ENCODE results near the gene OR3A2. TPM values are rescaled to one million over a fixed set of nuclear protein-coding genes. Genes with fewer than 3 reads are reported as not detected.
"Not testable (repeated sequence)": the region's sequence is repeated elsewhere in the genome, so short reads cannot be mapped to it uniquely, and the experiment has no call there.

Gene OR3A2
- total RNA-seq, 2 experiments from 2014 or later: 1.8 to 2.7 TPM

DNA sequence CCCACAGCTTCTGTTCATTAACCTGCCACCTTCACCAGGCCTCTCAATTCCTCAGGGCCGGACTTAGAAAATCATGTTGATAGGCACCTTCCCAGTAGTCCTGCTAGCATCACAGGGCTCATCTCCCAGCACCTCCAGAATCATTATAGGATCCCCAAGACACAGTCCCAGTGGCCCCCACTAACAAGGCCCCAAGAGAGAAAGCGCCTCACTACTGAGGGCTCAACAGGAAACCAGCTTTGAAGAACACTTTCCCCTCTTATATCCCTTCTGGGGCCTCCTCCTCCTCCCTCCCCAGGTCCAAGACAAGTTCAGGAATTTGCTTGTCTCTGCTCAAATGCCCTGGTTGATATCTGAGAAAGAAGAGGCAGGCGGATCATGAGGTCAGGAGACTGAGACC, 25.0 kb upstream of the OR3A2 start, which contains the start of gene OR3A3:
OR3A3 (plus strand) TSS at position 301 of the 400 bp plus-strand sequence.
- DNase-seq: no peak
- ATAC-seq: no peak
- Mint-ChIP-seq H3K4me1 (ENCODE audit: low read depth) (no peaks in the 10 kb centered on the region), H3K27me3 (peaks cover 25% of the 10 kb centered on the region), H3K27ac (no peak within 1 kb of the TSS), H3K4me3 (no peak within 1 kb of the TSS), H3K9me3 (peaks cover 13% of the 10 kb centered on the region), H3K36me3 (ENCODE audit: low read depth) (no peaks in the 10 kb centered on the region)
- intact Hi-C loops (cut with micrococcal nuclease): no loop called here
- CTCF ChIA-PET: no interaction called here
- POLR2A ChIA-PET: interaction anchor here (0.7 kb wide), 1 partner anchor 593 kb away, joined by 3 read pairs; no protein-coding TSS in a partner anchor
- TF ChIP-seq, protein P1, sequence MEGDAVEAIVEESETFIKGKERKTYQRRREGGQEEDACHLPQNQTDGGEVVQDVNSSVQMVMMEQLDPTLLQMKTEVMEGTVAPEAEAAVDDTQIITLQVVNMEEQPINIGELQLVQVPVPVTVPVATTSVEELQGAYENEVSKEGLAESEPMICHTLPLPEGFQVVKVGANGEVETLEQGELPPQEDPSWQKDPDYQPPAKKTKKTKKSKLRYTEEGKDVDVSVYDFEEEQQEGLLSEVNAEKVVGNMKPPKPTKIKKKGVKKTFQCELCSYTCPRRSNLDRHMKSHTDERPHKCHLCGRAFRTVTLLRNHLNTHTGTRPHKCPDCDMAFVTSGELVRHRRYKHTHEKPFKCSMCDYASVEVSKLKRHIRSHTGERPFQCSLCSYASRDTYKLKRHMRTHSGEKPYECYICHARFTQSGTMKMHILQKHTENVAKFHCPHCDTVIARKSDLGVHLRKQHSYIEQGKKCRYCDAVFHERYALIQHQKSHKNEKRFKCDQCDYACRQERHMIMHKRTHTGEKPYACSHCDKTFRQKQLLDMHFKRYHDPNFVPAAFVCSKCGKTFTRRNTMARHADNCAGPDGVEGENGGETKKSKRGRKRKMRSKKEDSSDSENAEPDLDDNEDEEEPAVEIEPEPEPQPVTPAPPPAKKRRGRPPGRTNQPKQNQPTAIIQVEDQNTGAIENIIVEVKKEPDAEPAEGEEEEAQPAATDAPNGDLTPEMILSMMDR (IDR thresholded peaks at IDR 0.05): no peak

DNA sequence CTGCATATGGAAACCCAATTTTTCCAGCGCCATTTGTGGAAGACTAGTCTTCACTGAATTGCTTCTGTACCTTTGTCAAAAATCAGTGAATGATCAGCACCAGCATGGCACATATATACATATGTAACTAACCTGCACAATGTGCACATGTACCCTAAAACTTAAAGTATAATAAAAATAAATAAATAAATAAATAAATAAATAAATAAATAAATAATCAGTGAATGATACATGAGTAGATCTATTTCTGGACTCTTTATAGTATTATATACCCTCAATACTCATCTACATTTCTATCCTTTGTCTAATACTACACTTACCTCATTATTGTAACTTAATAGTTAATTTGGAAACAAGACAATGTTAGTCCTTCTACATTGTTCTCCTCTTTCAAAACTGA, 17.7 kb upstream of the OR3A2 start:
- H3K9me3 Mint-ChIP-seq: peaks cover 13% of the 10 kb centered on the region
- intact Hi-C loops (cut with micrococcal nuclease); H3K27me3 Mint-ChIP-seq: not testable (repeated sequence)

DNA sequence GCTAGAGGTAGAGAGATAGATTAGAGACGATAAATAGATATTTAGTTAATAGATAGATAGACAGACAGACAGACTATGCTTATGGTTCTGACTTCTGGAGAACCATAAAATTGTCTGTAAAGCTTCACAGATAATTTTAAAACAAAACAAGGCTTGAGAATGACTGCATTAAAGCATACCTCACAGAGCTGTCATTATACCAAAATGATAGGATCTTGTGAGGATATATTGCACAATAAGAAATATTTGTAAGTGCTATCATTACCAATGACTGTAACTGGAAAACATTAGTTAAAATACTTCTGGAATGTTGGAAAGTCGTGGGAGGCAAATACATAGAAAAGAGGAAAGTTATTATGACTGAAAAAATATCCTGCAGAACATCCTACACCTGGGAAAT, 15.7 kb upstream of the OR3A2 start:
- peaks cover 4% of the 10 kb centered on the region for H3K27me3 Mint-ChIP-seq
- DNase-seq: no peak
- TF ChIP-seq, protein P1 (IDR thresholded peaks at IDR 0.05): no peak
- H3K27ac Mint-ChIP-seq: no peak overlapping the region
- ChIA-PET CTCF (no interaction called here), POLR2A (interaction anchor here (0.7 kb wide), 1 partner anchor 35 kb away, joined by 3 read pairs; no protein-coding TSS in a partner anchor)
- ATAC-seq: no peak
- no peaks in the 10 kb centered on the region for H3K36me3 Mint-ChIP-seq (ENCODE audit: low read depth)
- H3K9me3 Mint-ChIP-seq: no peaks in the 10 kb centered on the region
- no peak overlapping the region for H3K4me3 Mint-ChIP-seq
- H3K4me1 Mint-ChIP-seq (ENCODE audit: low read depth): no peaks in the 10 kb centered on the region
- intact Hi-C loops (cut with micrococcal nuclease): no loop called here

More for the DNA sequence above, 17.7 kb upstream of the OR3A2 start:
- H3K4me3 Mint-ChIP-seq; CTCF ChIA-PET; ATAC-seq; H3K27ac Mint-ChIP-seq; H3K4me1 Mint-ChIP-seq (ENCODE audit: low read depth); POLR2A ChIA-PET; DNase-seq; H3K36me3 Mint-ChIP-seq (ENCODE audit: low read depth): not testable (repeated sequence)

DNA sequence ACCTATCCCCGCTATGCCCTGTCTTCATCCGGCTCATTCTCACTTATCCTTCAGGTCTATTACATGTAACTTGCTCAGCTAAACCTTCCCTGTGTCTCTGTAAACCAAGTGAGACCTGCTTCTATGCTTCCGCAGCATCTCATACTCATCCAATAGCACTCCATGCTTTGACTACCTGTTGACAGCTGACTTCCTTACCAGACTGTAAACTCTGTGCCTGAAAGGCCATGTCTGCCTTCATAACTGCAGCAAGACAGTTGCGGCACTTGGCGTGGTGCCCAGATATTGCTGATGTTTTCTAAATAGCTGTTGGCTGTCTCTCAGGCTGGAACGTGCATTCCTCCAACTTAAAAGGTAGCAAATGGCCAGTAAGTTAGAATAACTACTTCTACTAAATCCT, 13.9 kb upstream of the OR3A2 start:
- Mint-ChIP-seq H3K27ac (no peak overlapping the region), H3K9me3 (no peaks in the 10 kb centered on the region), H3K4me3 (no peak overlapping the region), H3K4me1 (ENCODE audit: low read depth) (no peaks in the 10 kb centered on the region), H3K36me3 (ENCODE audit: low read depth) (no peaks in the 10 kb centered on the region), H3K27me3 (peaks cover 7% of the 10 kb centered on the region)
- ATAC-seq (no peak), DNase-seq (no peak)
- TF ChIP-seq, protein P1 (IDR thresholded peaks at IDR 0.05): no peak
- intact Hi-C loops (cut with micrococcal nuclease): no loop called here
- POLR2A ChIA-PET: no interaction called here
- CTCF ChIA-PET: no interaction called here

DNA sequence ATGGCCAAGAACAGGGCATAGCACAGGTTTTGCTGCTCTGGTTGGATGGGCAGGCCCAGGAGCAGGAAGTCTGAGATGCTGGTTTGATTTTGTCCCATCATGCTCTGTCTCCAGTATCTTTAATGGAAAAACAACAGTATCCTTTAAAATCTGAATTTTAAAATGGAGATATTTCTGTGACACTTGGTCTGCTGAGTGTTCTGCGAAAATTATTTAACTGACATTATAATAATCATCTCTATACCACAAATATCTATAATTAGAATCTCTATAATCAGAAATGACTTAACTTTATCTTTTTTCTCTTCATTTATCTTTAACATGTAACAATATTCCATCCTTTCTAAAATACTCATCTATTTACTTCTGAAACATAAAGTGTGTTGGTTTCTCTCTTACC, 12.2 kb upstream of the OR3A2 start, which contains the start of gene OR1E1:
OR1E1 (minus strand) TSS at position 101 of the 400 bp plus-strand sequence; CDS start at position 101, 0 bp downstream.
- Mint-ChIP-seq H3K36me3 (ENCODE audit: low read depth) (no peaks in the 10 kb centered on the region), H3K27me3 (peaks cover 9% of the 10 kb centered on the region), H3K4me1 (ENCODE audit: low read depth) (no peaks in the 10 kb centered on the region), H3K4me3 (no peak within 1 kb of the TSS), H3K9me3 (no peaks in the 10 kb centered on the region), H3K27ac (no peak within 1 kb of the TSS)
- POLR2A ChIA-PET: no interaction called here
- CTCF ChIA-PET: no interaction called here
- intact Hi-C loops (cut with micrococcal nuclease): no loop called here
- DNase-seq (no peak), ATAC-seq (no peak)
- TF ChIP-seq, protein P1 (IDR thresholded peaks at IDR 0.05): no peak

DNA sequence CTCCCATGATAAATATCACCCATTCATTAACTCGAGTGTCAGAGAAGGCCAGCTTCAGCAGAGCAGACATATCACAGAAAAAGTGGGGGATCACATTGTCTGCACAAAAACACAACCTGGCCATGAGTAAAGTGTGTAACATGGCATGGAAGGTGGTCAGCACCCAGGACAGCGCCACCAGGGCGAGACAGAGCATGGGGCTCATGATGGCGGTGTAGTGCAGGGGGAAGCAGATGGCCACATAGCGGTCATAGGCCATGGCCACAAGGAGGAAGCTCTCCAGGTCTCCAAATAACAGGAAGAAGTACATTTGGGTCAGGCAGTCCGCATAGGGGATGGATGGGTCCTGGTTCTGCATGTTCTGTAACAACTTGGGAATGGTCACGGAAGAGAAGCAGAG, 11.7 kb upstream of the OR3A2 start:
- H3K4me1 Mint-ChIP-seq (ENCODE audit: low read depth); H3K9me3 Mint-ChIP-seq; intact Hi-C loops (cut with micrococcal nuclease); ATAC-seq; H3K27ac Mint-ChIP-seq; POLR2A ChIA-PET; H3K27me3 Mint-ChIP-seq; H3K36me3 Mint-ChIP-seq (ENCODE audit: low read depth); H3K4me3 Mint-ChIP-seq; CTCF ChIA-PET: not testable (repeated sequence)
- peak; percentile 16 for DNase-seq

Measured in activated CD8-positive, alpha-beta T cell treated with anti-CD3 and anti-CD28 coated beads for 36 hours (primary cell).